ENCODE measurements around the gene P2RX3. TPM values are rescaled to one million over a fixed set of nuclear protein-coding genes. Genes with fewer than 3 reads are reported as not detected.

Gene P2RX3
- total and polyA plus RNA-seq, 2 of the 8 experiments (the other 6 are each of a cell fraction or from before 2014, with no cell fraction given) = 0.45 to 0.47 TPM

DNA sequence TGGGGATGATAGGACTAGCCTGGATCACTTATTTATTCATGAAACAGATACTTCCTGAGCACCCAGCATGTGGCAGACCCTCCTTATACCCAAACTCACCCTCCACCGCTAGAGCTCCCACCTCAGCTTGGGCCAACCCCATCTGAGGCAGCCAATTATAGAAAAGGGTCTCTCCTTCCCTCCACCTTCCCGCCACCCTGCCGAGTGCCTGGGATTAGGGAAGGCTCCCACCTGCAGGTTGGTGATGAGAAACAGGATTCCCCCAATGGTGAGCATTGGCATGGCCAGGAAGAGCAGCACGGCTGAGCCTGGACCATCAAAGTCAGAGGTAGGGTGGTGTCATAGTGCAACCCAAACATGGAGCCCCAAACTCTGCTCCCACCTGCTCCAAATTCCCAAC, 82.9 kb downstream of the P2RX3 start:
- Histone ChIP-seq H3K4me1 (replicated peaks in 1 of 4; ENCODE audit: control insufficient read depth in 3 of 4, insufficient read depth in 4 of 4, low read length in 3 of 4) (peaks cover 0 to 10% (median 8%) of the 10 kb centered on the region in 4 experiments; a peak in 5 of 7 replicates), H2BK20ac (ENCODE audit: low read length) (no peak overlapping the region), H3K27me3 (replicated peaks in 1 of 4; ENCODE audit: control insufficient read depth in 3 of 4, extremely low read depth in 1 of 4, insufficient read depth in 3 of 4, low read length in 3 of 4) (peaks cover 0 to 3% (median under 1%) of the 10 kb centered on the region in 4 experiments; a peak in 5 of 7 replicates), H3K18ac (ENCODE audit: extremely low read depth, low read length) (no peak overlapping the region), H3K4ac (replicated peaks; ENCODE audit: insufficient read length, low read depth, low read length) (no peak overlapping the region), H3K14ac (ENCODE audit: insufficient read length) (no peak overlapping the region), H3K4me2 (ENCODE audit: insufficient read depth in 1 of 2, low read depth in 2 of 2, low read length in 2 of 2) (no peak overlapping the region), H2BK5ac (ENCODE audit: low read depth, low read length) (no peak overlapping the region), H3K23ac (ENCODE audit: insufficient read length) (no peak overlapping the region), H3K27ac (ENCODE audit: low read depth, low read length) (no peak overlapping the region), H2BK120ac (replicated peaks; ENCODE audit: low read depth, low read length) (no peak overlapping the region), H4K20me1 (replicated peaks in 1 of 2; ENCODE audit: control insufficient read depth in 1 of 2, insufficient read depth in 2 of 2, low read length in 2 of 2) (no peaks in the 10 kb centered on the region), H3K4me3 (ENCODE audit: extremely low read depth in 1 of 4, insufficient read depth in 2 of 4, low read depth in 3 of 4, low read length in 4 of 4) (no peak overlapping the region), H3K9ac (replicated peaks in 1 of 4; ENCODE audit: extremely low read depth in 1 of 4, low read depth in 3 of 4, low read length in 3 of 4) (no peak overlapping the region), H3K79me2 (ENCODE audit: control insufficient read depth in 1 of 2, insufficient read depth in 2 of 2, low read length in 2 of 2) (no peaks in the 10 kb centered on the region), H3K23me2 (ENCODE audit: low read depth, low read length) (no peaks in the 10 kb centered on the region), H3K79me1 (ENCODE audit: low read depth, low read length) (peaks cover 4% of the 10 kb centered on the region; the same call in 1 of the 2 replicates), H4K5ac (ENCODE audit: insufficient read length, low read depth, low read length) (no peak overlapping the region), H2AFZ (ENCODE audit: low read length) (no peak overlapping the region), H3K36me3 (ENCODE audit: control insufficient read depth in 2 of 4, insufficient read depth in 4 of 4, low read length in 3 of 4) (peaks cover 0 to 35% (median 13%) of the 10 kb centered on the region in 4 experiments; a peak in 5 of 8 replicates), H4K91ac (replicated peaks; ENCODE audit: insufficient read length, low read length) (no peak overlapping the region), H2AK5ac (ENCODE audit: low read depth, low read length) (no peak overlapping the region), H3K56ac (replicated peaks; ENCODE audit: insufficient read length, low read depth, low read length) (no peak overlapping the region), H2BK12ac (ENCODE audit: low read depth, low read length) (no peak overlapping the region), H3K9me3 (ENCODE audit: insufficient read depth in 2 of 2, low read depth in 1 of 2, low read length in 1 of 2) (no peaks in the 10 kb centered on the region), H4K8ac (ENCODE audit: extremely low read depth, insufficient read depth, low read length) (no peak overlapping the region), H2BK15ac (ENCODE audit: low read length) (no peak overlapping the region)
- WGBS, 2 experiments (ENCODE audit: extremely low coverage in 1 of 2, insufficient coverage in 1 of 2, insufficient read length in 1 of 2, insufficient replicate concordance in 2 of 2, low coverage in 1 of 2, low lambda C conversion rate in 2 of 2, missing lambda C conversion rate in 1 of 2) = 87% methylated on average over 4 of the region's 4 CpGs; no CpG with 5 or more reads in 1 of the 2 experiments
- FAIRE-seq (no peak), DNase-seq (ENCODE audit: low read depth in 1 of 2, low spot score in 2 of 2) (no peak)
- POLR2A ChIA-PET (ENCODE audit: partially characterized antibody) = no interaction called here
- CTCF ChIA-PET (ENCODE audit: partially characterized antibody) = interaction anchor here (0.7 to 1.5 kb wide), 4 partner anchors 9 to 73 kb away, joined by 3 to 5 read pairs (median 4); no protein-coding TSS in a partner anchor
- TF ChIP-seq CEBPB (IDR thresholded peaks at IDR 0.05; ENCODE audit: low read depth, low read length) = no peak
- TF ChIP-seq TAF7 (optimal IDR thresholded peaks at IDR 0.05; ENCODE audit: borderline replicate concordance, low read depth, low read length) = no peak
- 0 out of 4 replicates have a peak, but pooled peaks of 1 of the 2 experiments have one; percentile 14 for TF ChIP-seq RAD21 (IDR thresholded peaks at IDR 0.05 in 1 of 2, conservative IDR thresholded peaks at IDR 0.05 in 1 of 2; ENCODE audit: low read depth in 2 of 2, low read length in 2 of 2)

Data from H1 (cell line).